Measurements from ENCODE around the gene ABRACL. TPM values are rescaled to one million over a fixed set of nuclear protein-coding genes. Genes with fewer than 3 reads are reported as not detected.

ABRACL gene
- total and polyA plus RNA-seq, 2 of the 8 experiments (the other 6 are each of a cell fraction or from before 2014, with no cell fraction given) = 103 to 167 TPM

DNA sequence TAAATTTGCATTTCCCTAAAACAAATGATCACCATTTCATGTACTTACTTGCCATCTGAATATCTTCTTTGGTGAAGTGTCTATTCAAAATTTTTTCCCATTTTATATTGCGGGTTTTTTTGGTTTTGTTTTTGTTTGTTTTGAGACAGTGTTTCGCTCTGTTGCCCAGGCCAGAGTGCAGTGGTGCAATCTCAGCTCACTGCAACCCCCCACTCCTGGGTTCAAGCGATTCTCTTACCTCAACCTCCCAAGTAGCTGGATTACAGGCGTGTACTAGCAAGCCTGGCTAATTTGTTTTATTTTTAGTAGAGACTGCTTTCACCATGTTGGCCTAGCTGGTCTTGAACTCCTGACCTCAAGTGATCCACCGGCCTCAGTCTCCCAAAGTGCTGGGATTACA lies 31.4 kb upstream of the ABRACL start:
- H2AFZ ChIP-seq (ENCODE audit: low read length) = no peak overlapping the region
- peaks cover 0 to 9% (median 4%) of the 10 kb centered on the region in 4 experiments; a peak in 6 of 7 replicates for H3K4me1 ChIP-seq (replicated peaks in 1 of 4; ENCODE audit: control insufficient read depth in 3 of 4, insufficient read depth in 4 of 4, low read length in 3 of 4)
- no peak for TF ChIP-seq JUND (IDR thresholded peaks at IDR 0.05; ENCODE audit: low read length)
- no peak for TF ChIP-seq KDM1A (IDR thresholded peaks at IDR 0.05; ENCODE audit: borderline replicate concordance, low read length)
- TF ChIP-seq RBBP5 (IDR thresholded peaks at IDR 0.05; ENCODE audit: borderline replicate concordance, low read depth, low read length) = no peak
- no peak for TF ChIP-seq MAFK (IDR thresholded peaks at IDR 0.05; ENCODE audit: low read depth, low read length)
- no peak for TF ChIP-seq GTF2F1 (IDR thresholded peaks at IDR 0.05; ENCODE audit: borderline replicate concordance, low read depth, low read length)
- TF ChIP-seq, protein P1, sequence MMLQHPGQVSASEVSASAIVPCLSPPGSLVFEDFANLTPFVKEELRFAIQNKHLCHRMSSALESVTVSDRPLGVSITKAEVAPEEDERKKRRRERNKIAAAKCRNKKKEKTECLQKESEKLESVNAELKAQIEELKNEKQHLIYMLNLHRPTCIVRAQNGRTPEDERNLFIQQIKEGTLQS (IDR thresholded peaks at IDR 0.05; ENCODE audit: insufficient read depth, low read depth, low read length) = no peak
- TF ChIP-seq TEAD4 (IDR thresholded peaks at IDR 0.05; ENCODE audit: low read depth, low read length) = no peak
- no peak for TF ChIP-seq SP4 (IDR thresholded peaks at IDR 0.05; ENCODE audit: low read length)
- TF ChIP-seq BACH1 (IDR thresholded peaks at IDR 0.05; ENCODE audit: low read length) = no peak
- no peak for TF ChIP-seq TAF1 (IDR thresholded peaks at IDR 0.05; ENCODE audit: low read depth, low read length)
- TF ChIP-seq POU5F1 (IDR thresholded peaks at IDR 0.05; ENCODE audit: low read depth, low read length) = no peak
- no peak for TF ChIP-seq GABPA (IDR thresholded peaks at IDR 0.05; ENCODE audit: borderline replicate concordance, insufficient read depth, low read length)
- TF ChIP-seq SRF (IDR thresholded peaks at IDR 0.05; ENCODE audit: low read depth, low read length) = no peak
- TF ChIP-seq KDM4A (IDR thresholded peaks at IDR 0.05; ENCODE audit: low read depth, low read length, severe bottlenecking) = no peak
- no peak for TF ChIP-seq TCF12 (IDR thresholded peaks at IDR 0.05; ENCODE audit: low read depth, low read length)

More for the DNA sequence above, 31.4 kb upstream of the ABRACL start:
- Histone ChIP-seq H4K91ac (replicated peaks; ENCODE audit: insufficient read length, low read length) (no peak overlapping the region), H3K36me3 (ENCODE audit: control insufficient read depth in 2 of 4, insufficient read depth in 4 of 4, low read length in 3 of 4) (no peaks in the 10 kb centered on the region), H3K79me1 (ENCODE audit: low read depth, low read length) (no peaks in the 10 kb centered on the region; the same call in 1 of the 2 replicates), H3K27ac (ENCODE audit: low read depth, low read length) (no peak overlapping the region), H4K5ac (ENCODE audit: insufficient read length, low read depth, low read length) (no peak overlapping the region), H4K20me1 (replicated peaks in 1 of 2; ENCODE audit: control insufficient read depth in 1 of 2, insufficient read depth in 2 of 2, low read length in 2 of 2) (no peaks in the 10 kb centered on the region), H2BK20ac (ENCODE audit: low read length) (no peak overlapping the region), H2BK120ac (replicated peaks; ENCODE audit: low read depth, low read length) (no peak overlapping the region), H3K4me2 (ENCODE audit: insufficient read depth in 1 of 2, low read depth in 2 of 2, low read length in 2 of 2) (no peak overlapping the region), H3K4ac (replicated peaks; ENCODE audit: insufficient read length, low read depth, low read length) (no peak overlapping the region), H3K79me2 (ENCODE audit: control insufficient read depth in 1 of 2, insufficient read depth in 2 of 2, low read length in 2 of 2) (no peaks in the 10 kb centered on the region), H2BK5ac (ENCODE audit: low read depth, low read length) (no peak overlapping the region), H3K9ac (replicated peaks in 1 of 4; ENCODE audit: extremely low read depth in 1 of 4, low read depth in 3 of 4, low read length in 3 of 4) (no peak overlapping the region), H3K14ac (ENCODE audit: insufficient read length) (no peak overlapping the region), H3K27me3 (replicated peaks in 1 of 4; ENCODE audit: control insufficient read depth in 3 of 4, extremely low read depth in 1 of 4, insufficient read depth in 3 of 4, low read length in 3 of 4) (no peaks in the 10 kb centered on the region; a peak in 1 of 7 replicates), H4K8ac (ENCODE audit: extremely low read depth, insufficient read depth, low read length) (no peak overlapping the region), H2BK12ac (ENCODE audit: low read depth, low read length) (no peak overlapping the region), H2AK5ac (ENCODE audit: low read depth, low read length) (no peak overlapping the region), H3K23ac (ENCODE audit: insufficient read length) (no peak overlapping the region), H3K23me2 (ENCODE audit: low read depth, low read length) (no peaks in the 10 kb centered on the region), H3K4me3 (ENCODE audit: extremely low read depth in 1 of 4, insufficient read depth in 2 of 4, low read depth in 3 of 4, low read length in 4 of 4) (no peak overlapping the region), H3K18ac (ENCODE audit: extremely low read depth, low read length) (no peak overlapping the region), H3K56ac (replicated peaks; ENCODE audit: insufficient read length, low read depth, low read length) (no peak overlapping the region), H3K9me3 (ENCODE audit: insufficient read depth in 2 of 2, low read depth in 1 of 2, low read length in 1 of 2) (no peaks in the 10 kb centered on the region), H2BK15ac (ENCODE audit: low read length) (no peak overlapping the region)
- FAIRE-seq (no peak), DNase-seq (ENCODE audit: low read depth in 1 of 2, low spot score in 2 of 2) (no peak)
- CTCF ChIA-PET (ENCODE audit: partially characterized antibody) = interaction anchor here (1.1 to 1.4 kb wide), 2 partner anchors 18 to 23 kb away, joined by 3 read pairs; no protein-coding TSS in a partner anchor
- 90% methylated on average over 5 of the region's 5 CpGs; no CpG with 5 or more reads in 1 of the 2 experiments for WGBS, 2 experiments (ENCODE audit: extremely low coverage in 1 of 2, insufficient coverage in 1 of 2, insufficient read length in 1 of 2, insufficient replicate concordance in 2 of 2, low coverage in 1 of 2, low lambda C conversion rate in 2 of 2, missing lambda C conversion rate in 1 of 2)
- POLR2A ChIA-PET (ENCODE audit: partially characterized antibody) = no interaction called here
